H1 (cell line): Measurements from ENCODE around the gene COX6A1. TPM values are rescaled to one million over a fixed set of nuclear protein-coding genes. Genes with fewer than 3 reads are reported as not detected.

ENCODE experiments used
- CTCF ChIA-PET: fragments of 300-600 bp; sonication (Branson Sonifier 250); formaldehyde crosslinking; loops from one replicate; lab custom pipeline; 2021; ENCODE audit not compliant: partially characterized antibody; lab: Charles Lee
- POLR2A ChIA-PET: fragments of 300-600 bp; sonication (Branson Sonifier 250); formaldehyde crosslinking; loops from one replicate; lab custom pipeline; 2021; ENCODE audit warnings: inconsistent platforms; ENCODE audit not compliant: partially characterized antibody; lab: Charles Lee
- DNase-seq, 2 experiments: peaks; one replicate each; pipeline versions ENCODE4 v3.0.0 to v3.0.0-alpha.2; 2010 to 2022; ENCODE audit warnings: low spot score in 2 of 2, low read depth in 1 of 2, mixed read lengths in 1 of 2
- FAIRE-seq: peaks from 2 replicates; lab custom pipeline; 2011; peaks lifted over from hg19 to GRCh38; lab: Jason Lieb, UNC
- H2AFZ ChIP-seq: 2 replicates; pipeline ENCODE4 v1.8.1; 2012; ENCODE audit warnings: low read length, inconsistent platforms
- H2AK5ac ChIP-seq: 2 replicates; pipeline ENCODE4 v1.6.1; 2013; ENCODE audit warnings: low read depth, low read length
- H2BK120ac ChIP-seq: replicated peaks from 2 replicates; pipeline ENCODE3; 2013; ENCODE audit warnings: low read depth, low read length, inconsistent platforms
- H2BK12ac ChIP-seq: 2 replicates; pipeline ENCODE4 v1.6.1; 2013; ENCODE audit warnings: low read depth, low read length
- H2BK15ac ChIP-seq: 2 replicates; pipeline ENCODE4 v1.6.1; 2013; ENCODE audit warnings: low read length
- H2BK20ac ChIP-seq: 2 replicates; pipeline ENCODE4 v1.6.1; 2013; ENCODE audit warnings: low read length
- H2BK5ac ChIP-seq: 2 replicates; pipeline ENCODE4 v1.6.1; 2013; ENCODE audit warnings: low read depth, low read length
- H3K14ac ChIP-seq: 2 replicates; pipeline ENCODE4 v1.6.1; 2013; ENCODE audit warnings: inconsistent platforms; ENCODE audit not compliant: insufficient read length
- H3K18ac ChIP-seq: 2 replicates; pipeline ENCODE4 v1.6.1; 2013; ENCODE audit warnings: low read length; ENCODE audit errors: extremely low read depth
- H3K23ac ChIP-seq: 2 replicates; pipeline ENCODE4 v1.6.1; 2013; ENCODE audit warnings: inconsistent platforms; ENCODE audit not compliant: insufficient read length
- H3K23me2 ChIP-seq: 2 replicates; pipeline ENCODE4 v1.6.1; 2013; ENCODE audit warnings: low read depth, low read length
- H3K27ac ChIP-seq: 2 replicates; pipeline ENCODE4 v1.6.1; 2011; ENCODE audit warnings: low read depth, low read length, inconsistent platforms
- H3K27me3 ChIP-seq, 4 experiments: replicated peaks in 1 of 4; 1 replicate in 1 of 4; 2 replicates in 3 of 4; pipeline versions ENCODE4 v1.6.1 to v1.8.1; 2011 to 2013; ENCODE audit warnings: low read length in 3 of 4, mild to moderate bottlenecking in 3 of 4, inconsistent platforms in 2 of 4, mixed read lengths in 2 of 4, moderate library complexity in 1 of 4; ENCODE audit not compliant: control insufficient read depth in 3 of 4, insufficient read depth in 3 of 4; ENCODE audit errors: extremely low read depth in 1 of 4
- H3K36me3 ChIP-seq, 4 experiments: 2 replicates each; pipeline versions ENCODE4 v1.6.1 to v1.8.1; 2011 to 2013; ENCODE audit warnings: mild to moderate bottlenecking in 4 of 4, low read length in 3 of 4, moderate library complexity in 2 of 4, control low read depth in 1 of 4, inconsistent platforms in 1 of 4; ENCODE audit not compliant: insufficient read depth in 4 of 4, control insufficient read depth in 2 of 4
- H3K4ac ChIP-seq: replicated peaks from 2 replicates; pipeline ENCODE3; 2013; ENCODE audit warnings: low read length, low read depth, mixed read lengths, inconsistent platforms; ENCODE audit not compliant: insufficient read length
- H3K4me1 ChIP-seq, 4 experiments: replicated peaks in 1 of 4; 1 replicate in 1 of 4; 2 replicates in 3 of 4; pipeline versions ENCODE4 v1.6.1 to v1.8.1; 2011 to 2013; ENCODE audit warnings: low read length in 3 of 4, inconsistent platforms in 2 of 4, mixed read lengths in 1 of 4; ENCODE audit not compliant: insufficient read depth in 4 of 4, control insufficient read depth in 3 of 4
- H3K4me2 ChIP-seq, 2 experiments: 2 replicates each; pipeline versions ENCODE4 v1.6.1 to v1.8.1; 2011 to 2013; ENCODE audit warnings: low read depth in 2 of 2, low read length in 2 of 2, control low read depth in 1 of 2, inconsistent platforms in 1 of 2, mild to moderate bottlenecking in 1 of 2; ENCODE audit not compliant: insufficient read depth in 1 of 2
- H3K4me3 ChIP-seq, 4 experiments: fragments of 200-600, 300-600 bp in 1 of 4; sonication (generic), shearing (Covaris generic), sonication (Bioruptor Twin) in 1 of 4; 2 replicates each; pipeline versions ENCODE4 v1.5.1 to v1.8.1; 2011 to 2016; ENCODE audit warnings: low read length in 4 of 4, low read depth in 3 of 4, control low read depth in 2 of 4, inconsistent platforms in 2 of 4, mild to moderate bottlenecking in 2 of 4, mixed read lengths in 1 of 4, moderate library complexity in 1 of 4; ENCODE audit not compliant: insufficient read depth in 2 of 4; ENCODE audit errors: extremely low read depth in 1 of 4
- H3K56ac ChIP-seq: replicated peaks from 2 replicates; pipeline ENCODE3; 2013; ENCODE audit warnings: low read depth, mild to moderate bottlenecking, mixed read lengths, low read length, inconsistent platforms; ENCODE audit not compliant: insufficient read length
- H3K79me1 ChIP-seq: 2 replicates; pipeline ENCODE4 v1.6.1; 2013; ENCODE audit warnings: low read depth, low read length, control low read depth
- H3K79me2 ChIP-seq, 2 experiments: 2 replicates each; pipeline versions ENCODE4 v1.6.1 to v1.8.1; 2012 to 2013; ENCODE audit warnings: low read length in 2 of 2, mild to moderate bottlenecking in 2 of 2, inconsistent platforms in 1 of 2; ENCODE audit not compliant: insufficient read depth in 2 of 2, control insufficient read depth in 1 of 2
- H3K9ac ChIP-seq, 4 experiments: replicated peaks in 1 of 4; 1 replicate in 1 of 4; 2 replicates in 3 of 4; pipeline versions ENCODE4 v1.6.1 to v1.8.1; 2011 to 2013; ENCODE audit warnings: low read depth in 3 of 4, low read length in 3 of 4, control low read depth in 2 of 4, mild to moderate bottlenecking in 2 of 4, moderate library complexity in 2 of 4, inconsistent platforms in 1 of 4; ENCODE audit errors: extremely low read depth in 1 of 4
- H3K9me3 ChIP-seq, 2 experiments: 2 replicates each; pipeline versions ENCODE4 v1.6.1 to v1.8.1; 2012 to 2013; ENCODE audit warnings: mild to moderate bottlenecking in 2 of 2, moderate library complexity in 2 of 2, control low read depth in 1 of 2, inconsistent platforms in 1 of 2, low read depth in 1 of 2, low read length in 1 of 2, mixed read lengths in 1 of 2; ENCODE audit not compliant: insufficient read depth in 2 of 2
- H4K20me1 ChIP-seq, 2 experiments: replicated peaks in 1 of 2; 2 replicates each; pipeline versions ENCODE3 to v1.8.1; 2011 to 2013; ENCODE audit warnings: inconsistent platforms in 2 of 2, low read length in 2 of 2, mild to moderate bottlenecking in 1 of 2; ENCODE audit not compliant: insufficient read depth in 2 of 2, control insufficient read depth in 1 of 2
- H4K5ac ChIP-seq: 2 replicates; pipeline ENCODE4 v1.6.1; 2013; ENCODE audit warnings: low read length, low read depth, mixed read lengths, inconsistent platforms; ENCODE audit not compliant: insufficient read length
- H4K8ac ChIP-seq: 2 replicates; pipeline ENCODE4 v1.8.0; 2013; ENCODE audit warnings: mild to moderate bottlenecking, moderate library complexity, low read length, inconsistent platforms; ENCODE audit not compliant: insufficient read depth; ENCODE audit errors: extremely low read depth
- H4K91ac ChIP-seq: replicated peaks from 2 replicates; pipeline ENCODE3; 2013; ENCODE audit warnings: low read length, mixed read lengths, inconsistent platforms; ENCODE audit not compliant: insufficient read length
- BCL11A ChIP-seq, 2 experiments: IDR thresholded peaks; one replicate each; pipeline ENCODE4 v1.6.1; 2011; ENCODE audit warnings: low read depth in 2 of 2, low read length in 2 of 2, mild to moderate bottlenecking in 2 of 2
- CTBP2 ChIP-seq: IDR thresholded peaks from 2 replicates; pipeline ENCODE4 v1.7.0; 2011; ENCODE audit warnings: borderline replicate concordance, mild to moderate bottlenecking, moderate library complexity, mixed read lengths, low read length; ENCODE audit not compliant: insufficient read depth, insufficient read length
- E2F6 ChIP-seq: IDR thresholded peaks from 2 replicates; pipeline ENCODE4 v1.6.1; 2012; ENCODE audit warnings: inconsistent platforms
- EGR1 ChIP-seq: IDR thresholded peaks from 2 replicates; pipeline ENCODE4 v1.6.1; 2011; ENCODE audit warnings: low read depth, low read length, borderline replicate concordance
- GABPA ChIP-seq: IDR thresholded peaks from 2 replicates; pipeline ENCODE4 v1.6.1; 2011; ENCODE audit warnings: mild to moderate bottlenecking, low read length, moderate library complexity, borderline replicate concordance; ENCODE audit not compliant: insufficient read depth
- KDM1A ChIP-seq: fragments of 200-600, 300-600 bp; sonication (generic); IDR thresholded peaks from 2 replicates; pipeline ENCODE4 v1.7.1; 2016; ENCODE audit warnings: mild to moderate bottlenecking, low read length, borderline replicate concordance
- POLR2A ChIP-seq, 2 experiments: IDR thresholded peaks; 1 replicate in 1 of 2; 2 replicates in 1 of 2; pipeline ENCODE4 v1.6.1; 2011; ENCODE audit warnings: low read depth in 2 of 2, low read length in 2 of 2, mild to moderate bottlenecking in 2 of 2; ENCODE audit errors: control extremely low read depth in 1 of 2
- RAD21 ChIP-seq, 2 experiments: IDR thresholded peaks in 1 of 2; conservative IDR thresholded peaks in 1 of 2; 2 replicates each; pipeline ENCODE4 v1.6.1; 2011; ENCODE audit warnings: low read depth in 2 of 2, low read length in 2 of 2, improper control_type of control experiment in 1 of 2, inconsistent platforms in 1 of 2, mild to moderate bottlenecking in 1 of 2, moderate library complexity in 1 of 2
- RFX5 ChIP-seq: IDR thresholded peaks from 2 replicates; pipeline ENCODE4 v1.6.1; 2011; ENCODE audit warnings: low read depth, low read length, improper control_type of control experiment, borderline replicate concordance
- SIX5 ChIP-seq: IDR thresholded peaks from 2 replicates; pipeline ENCODE4 v1.6.1; 2011; ENCODE audit warnings: mild to moderate bottlenecking, low read depth, low read length
- SUZ12 ChIP-seq: fragments of 200-600 bp; sonication (generic); IDR thresholded peaks from 2 replicates; pipeline ENCODE4 v1.6.1; 2012; ENCODE audit warnings: mild to moderate bottlenecking, inconsistent platforms, low read length, moderate library complexity, mixed read lengths
- ZNF274 ChIP-seq: IDR thresholded peaks from 2 replicates; pipeline ENCODE4 v1.7.0; 2012; ENCODE audit warnings: low read length, borderline replicate concordance; ENCODE audit errors: extremely low read depth
- WGBS, 2 experiments: shearing (Covaris generic) in 1 of 2; methylation state at CpG; one replicate each; pipeline versions ENCODE4 v1.1.6 to v1.1.7; 2013 to 2015; ENCODE audit warnings: low lambda C conversion rate in 2 of 2, mixed read lengths in 2 of 2, inconsistent platforms in 1 of 2, low coverage in 1 of 2, missing lambda C conversion rate in 1 of 2; ENCODE audit not compliant: insufficient replicate concordance in 2 of 2, insufficient coverage in 1 of 2, insufficient read length in 1 of 2; ENCODE audit errors: extremely low coverage in 1 of 2, missing lambda C conversion rate in 1 of 2; 5-methylcytosine and 5-hydroxymethylcytosine counted together
- polyA plus RNA-seq, 7 experiments: library from polyadenylated mRNA; depleted of rRNA in 3 of 7; stranded (reverse) in 5 of 7; unstranded in 2 of 7; fragments of >200 nt in 5 of 7; fragments of 200-250 nt in 2 of 7; gene quantifications; 1 replicate in 5 of 7; 2 replicates in 1 of 7; 4 replicates in 1 of 7; pipeline versions ENCODE4 v1.2.1 to v1.2.3, GENCODE V29; 2011 to 2013; ENCODE audit warnings: missing spikeins in 2 of 7, mixed read lengths in 2 of 7
- total RNA-seq: library from RNA; stranded (reverse); fragmentation: NEBNext Ultra II Directional; extraction: Animal tissue kit (Norgen Biotek cat#: 25700); gene quantifications from 2 replicates; pipeline ENCODE4 v1.2.1, GENCODE V29; 2021

Gene COX6A1
- total and polyA plus RNA-seq, 2 of the 8 experiments (the other 6 are each of a cell fraction or from before 2014, with no cell fraction given): 437 to 2,792 TPM

- Histone ChIP-seq H4K8ac (no peak overlapping the region; the same call in 1 of the 2 replicates), H3K9ac (no peak overlapping the region), H3K9me3 (no peaks in the 10 kb centered on the region), H3K18ac (peak overlapping the region; percentile 97), H3K79me1 (no peaks in the 10 kb centered on the region), H3K23ac (no peak overlapping the region), H3K4me2 (peak overlapping the region; percentile 48 to 51), H3K14ac (no peak overlapping the region), H2BK15ac (peak overlapping the region; percentile 23; the same call in 1 of the 2 replicates), H3K27me3 (no peaks in the 10 kb centered on the region), H2BK20ac (peak overlapping the region; percentile 13; the same call in 1 of the 2 replicates), H3K4me1 (peaks cover 1 to 13% (median 6%) of the 10 kb centered on the region in 4 experiments), H3K56ac (no peak overlapping the region), H4K20me1 (no peaks in the 10 kb centered on the region), H4K91ac (peak overlapping the region; percentile 2), H2BK5ac (peak overlapping the region; percentile 47; the same call in 1 of the 2 replicates), H2BK12ac (peak overlapping the region; percentile 89), H2AK5ac (no peak overlapping the region), H2AFZ (peak overlapping the region; percentile 68), H4K5ac (peak overlapping the region; percentile 46), H3K36me3 (no peaks in the 10 kb centered on the region), H2BK120ac (no peak overlapping the region), H3K27ac (no peak overlapping the region), H3K4ac (no peak overlapping the region), H3K4me3 (peak overlapping the region in 1 of 4 experiments; percentile 27; a peak in 1 of 8 replicates), H3K23me2 (no peaks in the 10 kb centered on the region), H3K79me2 (no peaks in the 10 kb centered on the region)
- ChIA-PET CTCF (interaction anchor here (1.0 to 4.5 kb wide), 11 partner anchors 8 to 167 kb away, joined by 3 to 22 read pairs (median 4); no protein-coding TSS in a partner anchor), POLR2A (interaction anchor here (0.7 to 3.8 kb wide), 12 partner anchors 8 to 201 kb away, joined by 3 to 18 read pairs (median 4); no protein-coding TSS in a partner anchor)
- peak; percentile 62 for FAIRE-seq
- WGBS, 2 experiments: 27% methylated on average over 13 of the region's 13 CpGs; no CpG with 5 or more reads in 1 of the 2 experiments
- peak in 1 of 2 experiments; percentile 59 for DNase-seq
- no peak for TF ChIP-seq BCL11A (IDR thresholded peaks at IDR 0.05; ENCODE audit: low read depth in 2 of 2, low read length in 2 of 2)
- TF ChIP-seq POLR2A (IDR thresholded peaks at IDR 0.05; ENCODE audit: control extremely low read depth in 1 of 2, low read depth in 2 of 2, low read length in 2 of 2): no peak
- no peak for TF ChIP-seq EGR1
- no peak for TF ChIP-seq RFX5
- TF ChIP-seq ZNF274: no peak
- no peak for TF ChIP-seq SUZ12
- TF ChIP-seq RAD21 (IDR thresholded peaks at IDR 0.05 in 1 of 2, conservative IDR thresholded peaks at IDR 0.05 in 1 of 2; ENCODE audit: low read depth in 2 of 2, low read length in 2 of 2): no peak
- no peak for TF ChIP-seq SIX5
- TF ChIP-seq CTBP2: no peak
- TF ChIP-seq GABPA: no peak
- peak; percentile 44; the same call in 1 of the 2 replicates for TF ChIP-seq KDM1A
- TF ChIP-seq E2F6: peak; percentile 14; the same call in 1 of the 2 replicates
These were observed 35.7 kb upstream of the COX6A1 start for GRCh38 chr12:120402217-120402616.
